D721Med (cell line): ENCODE measurements around the gene SFSWAP.

Source experiments
- DNase-seq: peaks from one replicate; pipeline ENCODE4 v3.0.0; 2011; ENCODE audit warnings: low spot score; ENCODE audit not compliant: insufficient read length
- FAIRE-seq: peaks from 2 replicates; lab custom pipeline; 2011; peaks lifted over from hg19 to GRCh38; lab: Jason Lieb, UNC
- TF ChIP-seq, protein P1 (sequence below): IDR thresholded peaks from 2 replicates; pipeline ENCODE4 v1.5.1; 2012; ENCODE audit warnings: mild to moderate bottlenecking, control low read depth; ENCODE audit not compliant: insufficient read depth; ENCODE audit errors: missing control alignments

SFSWAP gene

DNA sequence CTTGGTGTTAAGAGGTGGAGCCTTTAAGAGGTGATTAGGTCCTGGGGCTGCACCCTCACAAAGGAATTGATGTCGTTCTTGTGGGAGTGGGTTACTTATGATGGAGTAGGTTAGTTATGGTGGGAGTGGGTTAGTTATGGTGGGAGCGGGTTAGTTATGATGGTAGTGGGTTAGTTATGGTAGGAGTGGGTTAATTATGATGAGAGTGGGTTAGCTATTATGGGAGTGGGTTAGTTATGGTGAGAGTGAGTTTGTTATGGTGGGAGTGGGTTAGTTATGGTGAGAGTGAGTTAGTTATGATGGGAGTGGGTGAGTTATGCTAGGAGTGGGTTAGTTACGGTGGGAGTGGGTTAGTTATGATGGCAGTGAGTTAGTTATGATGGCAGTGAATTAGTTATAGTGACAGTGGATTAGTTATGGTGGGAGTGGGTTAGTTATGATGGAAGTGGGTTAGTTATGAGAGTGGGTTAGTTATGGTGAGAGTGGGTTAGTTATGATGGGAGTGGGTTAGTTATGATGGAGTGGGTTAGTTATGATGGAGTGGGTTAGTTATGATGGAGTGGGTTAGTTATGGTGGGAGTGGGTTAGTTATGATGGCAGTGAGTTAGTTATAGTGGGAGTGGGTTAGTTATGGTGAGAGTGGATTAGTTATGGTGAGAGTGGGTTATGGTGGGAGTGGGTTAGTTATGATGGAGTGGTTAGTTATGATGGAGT, 22.6 kb upstream of the SFSWAP start:
- FAIRE-seq (no peak), DNase-seq (no peak)
- TF ChIP-seq, protein P1, sequence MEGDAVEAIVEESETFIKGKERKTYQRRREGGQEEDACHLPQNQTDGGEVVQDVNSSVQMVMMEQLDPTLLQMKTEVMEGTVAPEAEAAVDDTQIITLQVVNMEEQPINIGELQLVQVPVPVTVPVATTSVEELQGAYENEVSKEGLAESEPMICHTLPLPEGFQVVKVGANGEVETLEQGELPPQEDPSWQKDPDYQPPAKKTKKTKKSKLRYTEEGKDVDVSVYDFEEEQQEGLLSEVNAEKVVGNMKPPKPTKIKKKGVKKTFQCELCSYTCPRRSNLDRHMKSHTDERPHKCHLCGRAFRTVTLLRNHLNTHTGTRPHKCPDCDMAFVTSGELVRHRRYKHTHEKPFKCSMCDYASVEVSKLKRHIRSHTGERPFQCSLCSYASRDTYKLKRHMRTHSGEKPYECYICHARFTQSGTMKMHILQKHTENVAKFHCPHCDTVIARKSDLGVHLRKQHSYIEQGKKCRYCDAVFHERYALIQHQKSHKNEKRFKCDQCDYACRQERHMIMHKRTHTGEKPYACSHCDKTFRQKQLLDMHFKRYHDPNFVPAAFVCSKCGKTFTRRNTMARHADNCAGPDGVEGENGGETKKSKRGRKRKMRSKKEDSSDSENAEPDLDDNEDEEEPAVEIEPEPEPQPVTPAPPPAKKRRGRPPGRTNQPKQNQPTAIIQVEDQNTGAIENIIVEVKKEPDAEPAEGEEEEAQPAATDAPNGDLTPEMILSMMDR, result no peak

DNA sequence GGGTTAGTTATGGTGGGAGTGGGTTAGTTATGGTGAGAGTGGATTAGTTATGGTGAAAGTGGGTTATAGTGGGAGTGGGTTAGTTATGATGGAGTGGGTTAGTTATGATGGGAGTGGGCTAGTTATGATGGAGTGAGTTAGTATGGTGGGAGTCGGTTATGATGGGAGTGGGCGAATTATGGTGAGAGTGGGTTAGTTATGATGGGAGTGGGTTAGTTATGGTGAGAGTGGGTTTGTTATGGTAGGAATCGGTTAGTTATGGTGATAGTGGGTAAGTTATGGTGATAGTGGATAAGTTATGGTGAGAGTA, 22.1 kb upstream of the SFSWAP start:
- no peak for FAIRE-seq
- TF ChIP-seq, protein P1, result no peak
- no peak for DNase-seq

DNA sequence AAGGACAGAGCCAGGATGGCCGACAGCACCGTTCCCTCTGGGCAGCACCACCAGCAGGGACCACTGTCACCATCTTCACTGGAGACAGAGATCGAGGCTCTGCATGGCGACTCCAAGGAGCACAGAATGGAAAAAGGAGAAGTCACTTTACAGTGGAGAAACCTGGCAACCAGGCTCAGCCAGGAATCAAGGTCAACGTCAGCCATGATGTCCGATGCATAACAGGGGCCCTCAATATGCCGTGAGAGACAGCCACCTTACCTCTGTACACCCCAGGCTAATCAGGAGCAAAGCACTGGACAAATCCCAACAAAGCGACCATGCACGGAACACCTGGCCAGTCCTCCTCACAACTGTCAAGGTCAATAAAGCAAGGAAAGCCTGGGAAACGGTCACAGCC, 20.6 kb upstream of the SFSWAP start:
- TF ChIP-seq, protein P1, result no peak
- FAIRE-seq, result no peak

DNA sequence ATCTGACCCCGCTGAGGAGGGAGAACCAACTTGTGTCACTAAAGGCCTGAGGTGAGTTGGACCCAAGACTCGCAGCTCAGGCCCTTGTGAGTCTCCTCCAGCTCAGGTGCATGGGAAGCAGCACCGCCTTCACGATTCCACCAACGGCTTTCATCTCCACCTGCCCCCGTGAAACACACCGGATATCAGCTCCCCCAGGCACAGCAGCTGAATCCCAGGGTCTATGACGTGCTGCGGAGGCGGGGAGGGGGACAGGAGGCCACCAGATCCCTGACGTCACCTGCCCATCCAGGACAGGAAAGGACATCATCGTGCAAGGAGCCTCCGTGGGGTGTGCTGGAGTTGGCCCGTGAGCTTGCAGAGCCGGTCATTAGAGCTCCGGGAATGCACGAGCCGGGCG, 18.5 kb upstream of the SFSWAP start:
- DNase-seq (no peak), FAIRE-seq (no peak)
- TF ChIP-seq, protein P1, result no peak

More for the DNA sequence above, 20.6 kb upstream of the SFSWAP start:
- no peak for DNase-seq

DNA sequence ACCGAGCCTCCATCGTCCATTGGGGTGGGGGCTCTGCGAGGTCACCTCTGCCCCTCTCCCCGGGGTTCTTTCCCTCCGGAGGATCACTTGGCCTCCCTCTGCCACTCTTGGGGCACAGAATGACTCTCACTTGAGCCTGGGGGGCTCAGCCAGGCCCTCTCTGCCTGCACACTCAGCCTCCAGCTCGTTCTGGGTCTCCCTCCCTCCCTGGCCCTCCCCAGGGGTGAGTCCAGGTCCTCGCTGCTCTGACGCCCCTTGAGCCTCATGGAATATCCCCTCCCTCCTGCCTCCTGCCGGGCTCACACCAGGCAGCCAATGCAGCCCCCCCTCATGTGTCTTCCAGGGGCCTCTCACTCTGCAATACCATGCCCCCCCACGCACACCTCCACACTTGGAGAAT, 17.7 kb upstream of the SFSWAP start:
- DNase-seq, result no peak
- no peak for FAIRE-seq
- TF ChIP-seq, protein P1, result no peak

DNA sequence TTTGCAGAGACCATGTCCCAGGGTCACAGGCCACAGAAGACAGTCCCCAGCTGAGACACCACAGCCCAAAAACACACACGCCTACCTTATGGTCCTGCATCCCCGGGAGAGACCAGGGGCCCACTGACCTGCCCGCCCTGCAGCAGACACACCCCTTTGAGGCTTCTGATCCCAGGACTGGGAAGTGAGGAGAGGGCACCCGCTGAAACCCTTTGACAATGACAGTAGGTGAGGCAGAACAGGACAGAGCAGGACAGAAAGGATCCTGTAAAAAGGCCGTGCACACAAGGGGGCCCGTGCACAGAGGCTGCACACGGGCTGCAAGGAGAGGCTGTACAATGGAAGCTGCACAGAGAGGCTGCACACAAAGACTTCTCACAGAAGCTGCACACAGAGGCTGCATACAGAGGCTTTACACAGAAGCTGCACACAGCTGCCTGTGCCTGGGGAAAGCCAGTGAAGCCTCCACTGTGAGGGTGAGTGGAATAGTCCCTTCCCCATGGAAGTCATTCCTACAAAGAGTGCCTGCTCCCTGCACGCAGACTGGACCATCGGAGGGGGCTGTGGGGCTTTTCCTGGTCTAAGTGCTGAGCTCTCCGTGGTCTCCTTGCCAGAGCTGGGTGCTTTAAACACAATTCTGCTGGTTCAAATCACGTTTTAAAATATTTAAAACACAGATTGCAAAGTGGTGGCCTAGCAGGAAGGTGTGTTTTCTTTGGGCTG, 16.6 kb upstream of the SFSWAP start:
- TF ChIP-seq, protein P1, result no peak
- no peak for DNase-seq
- no peak for FAIRE-seq

DNA sequence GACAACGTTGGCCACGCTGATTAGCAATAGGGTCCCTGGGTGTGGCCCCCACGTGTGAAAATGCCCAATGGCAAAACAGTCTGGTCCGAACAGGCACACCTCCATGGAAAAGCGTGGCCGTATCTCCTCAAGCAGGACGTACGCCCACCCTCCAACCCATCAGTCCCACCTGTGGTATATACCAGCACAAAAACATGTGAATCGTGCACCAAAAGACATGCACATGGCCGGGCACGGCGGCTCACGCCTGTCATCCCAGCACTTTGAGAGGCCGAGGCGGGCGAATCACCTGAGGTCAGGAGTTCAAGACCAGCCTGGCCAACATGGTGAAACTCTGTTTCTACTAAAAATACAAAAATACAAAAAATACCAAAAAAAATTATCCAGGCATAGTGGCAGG, 14.9 kb upstream of the SFSWAP start:
- DNase-seq (no peak), FAIRE-seq (no peak)
- TF ChIP-seq, protein P1, result no peak
